GM18519 (cell line): ENCODE data around the gene KAT2A.

Experiments used
- ATAC-seq: cut with Tn5 transposase; IDR thresholded peaks from one replicate; pipeline ENCODE4 v1.9.1; 2021; ENCODE audit warnings: mild to moderate bottlenecking, moderate library complexity; ENCODE audit not compliant: unreplicated experiment, low FRiP score

The KAT2A gene

GRCh38 chr17:42067371-42068091 lies 53.6 kb downstream of the KAT2A start:
- no peak for ATAC-seq

DNA sequence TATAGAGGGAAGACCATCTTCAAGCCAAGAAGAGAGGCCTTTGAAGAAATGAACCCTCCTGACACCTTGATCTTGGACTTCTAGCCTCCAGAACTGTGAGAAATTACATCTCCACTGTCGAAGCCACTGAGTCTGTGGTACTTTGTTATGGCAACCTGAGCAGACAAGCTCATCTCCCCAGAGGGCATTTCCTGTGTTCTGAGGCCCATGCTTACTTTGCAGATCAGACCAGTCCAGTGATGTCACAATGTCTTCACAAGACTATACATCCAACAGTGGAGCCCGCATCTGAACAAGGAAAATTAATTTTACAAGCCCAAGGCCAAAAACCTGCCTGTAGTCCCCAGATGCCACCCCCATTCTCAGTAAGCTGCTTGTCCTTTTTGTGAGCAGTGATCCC lies 56.0 kb downstream of the KAT2A start:
- ATAC-seq: no peak
